GM12864 (cell line): Measurements from ENCODE around the gene PARP1.
"Not testable (repeated sequence)": the region's sequence is repeated elsewhere in the genome, so short reads cannot be mapped to it uniquely, and the experiment has no call there.

Experiments used
- DNase-seq: peaks from one replicate; pipeline ENCODE4 v3.0.0-alpha.2; 2011; ENCODE audit warnings: low read depth
- H3K4me3 ChIP-seq: 2 replicates; pipeline ENCODE4 v1.5.1; 2011; ENCODE audit warnings: mild to moderate bottlenecking, low read depth, low read length, control low read depth
- CTCF ChIP-seq: IDR thresholded peaks from 2 replicates; pipeline ENCODE4 v1.5.1; 2011; ENCODE audit warnings: low read depth, mild to moderate bottlenecking, moderate library complexity, low read length, control low read depth, inconsistent platforms; ENCODE audit errors: missing control alignments

The PARP1 gene

GRCh38 chr1:226438007-226438406, 30.1 kb upstream of the PARP1 start:
- no peak for DNase-seq
- TF ChIP-seq CTCF: peak; percentile 19
- H3K4me3 ChIP-seq: no peak overlapping the region

GRCh38 chr1:226436855-226437491, 29.1 kb upstream of the PARP1 start:
- TF ChIP-seq CTCF: no peak
- no peak overlapping the region for H3K4me3 ChIP-seq
- no peak for DNase-seq

GRCh38 chr1:226436472-226436854, 28.6 kb upstream of the PARP1 start:
- no peak for TF ChIP-seq CTCF
- no peak for DNase-seq
- no peak overlapping the region for H3K4me3 ChIP-seq

GRCh38 chr1:226433341-226433720, 25.4 kb upstream of the PARP1 start:
- no peak overlapping the region for H3K4me3 ChIP-seq
- DNase-seq: no peak
- TF ChIP-seq CTCF: no peak

- no peak for TF ChIP-seq CTCF
- DNase-seq: no peak
- no peak overlapping the region for H3K4me3 ChIP-seq
These were observed 24.9 kb upstream of the PARP1 start for GRCh38 chr1:226432586-226433340.

GRCh38 chr1:226431898-226432297, 24.0 kb upstream of the PARP1 start:
- not testable (repeated sequence) for DNase-seq, H3K4me3 ChIP-seq

GRCh38 chr1:226429858-226430715, 22.2 kb upstream of the PARP1 start:
- no peak for TF ChIP-seq CTCF
- no peak overlapping the region for H3K4me3 ChIP-seq
- no peak for DNase-seq
